Hair follicle dermal papilla cell (primary cell): ENCODE measurements around the gene MTTP. TPM values are rescaled to one million over a fixed set of nuclear protein-coding genes. Genes with fewer than 3 reads are reported as not detected.

Source experiments
- total RNA-seq: library from RNA; depleted of rRNA; stranded (reverse); fragments of >200 nt; gene quantifications from 2 replicates; pipeline ENCODE4 v1.2.3, GENCODE V29; 2012

The MTTP gene
- total RNA-seq, result 0.24 TPM in 1 of 2 replicates, not detected in the other

GRCh38 chr4:99574530-99575324 is at the start of gene MTTP:
Gene MTTP, plus strand, starts transcription at chr4:99574824. Its CDS starts 86 bp downstream, at chr4:99574910.

GRCh38 chr4:99563310-99564186 is 11.1 kb upstream of the MTTP start, which contains the start of gene TRMT10A:
Gene TRMT10A, minus strand, starts transcription at chr4:99564039. Its CDS starts 4,701 bp downstream, at chr4:99559338.

GRCh38 chr4:99657798-99658197 is 83.2 kb downstream of the MTTP start, which contains the start of gene C4orf54:
Gene C4orf54, minus strand, starts transcription at chr4:99657828. Its CDS starts 3,180 bp downstream, at chr4:99654648.

Other genes starting within 250 kb of the MTTP start
- gene ADH1C, start 222.1 kb upstream of the MTTP start, total RNA-seq, result 0.16 TPM in 1 of 2 replicates, not detected in the other
- 0.24 and 2.1 TPM in 2 replicates for gene ADH7, start 139.5 kb upstream of the MTTP start, total RNA-seq
- gene C4orf17, start 63.8 kb upstream of the MTTP start, total RNA-seq, result not detected in 2 replicates
- gene TRMT10A, start 10.8 kb upstream of the MTTP start, total RNA-seq, result 5.6 and 6.7 TPM in 2 replicates
- under 0.01 TPM in 1 of 2 replicates, not detected in the other for gene C4orf54, start 83.0 kb downstream of the MTTP start, total RNA-seq
- not detected in 2 replicates for gene DAPP1, start 242.0 kb downstream of the MTTP start, total RNA-seq